Measurements from ENCODE around the gene SREBF1.

SREBF1 gene

GRCh38 chr17:17846003-17846402 lies 9.2 kb upstream of the SREBF1 start:
- ChIA-PET CTCF (interaction anchor here (9.0 kb wide), 1 partner anchor 15 kb away, joined by 82 read pairs; no protein-coding TSS in a partner anchor), POLR2A (no interaction called here)
- TF ChIP-seq, protein P1, sequence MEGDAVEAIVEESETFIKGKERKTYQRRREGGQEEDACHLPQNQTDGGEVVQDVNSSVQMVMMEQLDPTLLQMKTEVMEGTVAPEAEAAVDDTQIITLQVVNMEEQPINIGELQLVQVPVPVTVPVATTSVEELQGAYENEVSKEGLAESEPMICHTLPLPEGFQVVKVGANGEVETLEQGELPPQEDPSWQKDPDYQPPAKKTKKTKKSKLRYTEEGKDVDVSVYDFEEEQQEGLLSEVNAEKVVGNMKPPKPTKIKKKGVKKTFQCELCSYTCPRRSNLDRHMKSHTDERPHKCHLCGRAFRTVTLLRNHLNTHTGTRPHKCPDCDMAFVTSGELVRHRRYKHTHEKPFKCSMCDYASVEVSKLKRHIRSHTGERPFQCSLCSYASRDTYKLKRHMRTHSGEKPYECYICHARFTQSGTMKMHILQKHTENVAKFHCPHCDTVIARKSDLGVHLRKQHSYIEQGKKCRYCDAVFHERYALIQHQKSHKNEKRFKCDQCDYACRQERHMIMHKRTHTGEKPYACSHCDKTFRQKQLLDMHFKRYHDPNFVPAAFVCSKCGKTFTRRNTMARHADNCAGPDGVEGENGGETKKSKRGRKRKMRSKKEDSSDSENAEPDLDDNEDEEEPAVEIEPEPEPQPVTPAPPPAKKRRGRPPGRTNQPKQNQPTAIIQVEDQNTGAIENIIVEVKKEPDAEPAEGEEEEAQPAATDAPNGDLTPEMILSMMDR (IDR thresholded peaks at IDR 0.05; ENCODE audit: insufficient read depth, low read length, missing control alignments) = no peak
- H3K4me3 ChIP-seq (ENCODE audit: low read depth, low read length) = no peak overlapping the region
- DNase-seq (ENCODE audit: low read depth, low spot score) = no peak

GRCh38 chr17:17845046-17845775 lies 8.4 kb upstream of the SREBF1 start:
- TF ChIP-seq, protein P1 (IDR thresholded peaks at IDR 0.05; ENCODE audit: insufficient read depth, low read length, missing control alignments) = no peak
- H3K4me3 ChIP-seq (ENCODE audit: low read depth, low read length) = no peak overlapping the region
- CTCF ChIA-PET = interaction anchor here (9.0 kb wide), 1 partner anchor 15 kb away, joined by 82 read pairs; no protein-coding TSS in a partner anchor
- POLR2A ChIA-PET = no interaction called here
- no peak for DNase-seq (ENCODE audit: low read depth, low spot score)

DNA sequence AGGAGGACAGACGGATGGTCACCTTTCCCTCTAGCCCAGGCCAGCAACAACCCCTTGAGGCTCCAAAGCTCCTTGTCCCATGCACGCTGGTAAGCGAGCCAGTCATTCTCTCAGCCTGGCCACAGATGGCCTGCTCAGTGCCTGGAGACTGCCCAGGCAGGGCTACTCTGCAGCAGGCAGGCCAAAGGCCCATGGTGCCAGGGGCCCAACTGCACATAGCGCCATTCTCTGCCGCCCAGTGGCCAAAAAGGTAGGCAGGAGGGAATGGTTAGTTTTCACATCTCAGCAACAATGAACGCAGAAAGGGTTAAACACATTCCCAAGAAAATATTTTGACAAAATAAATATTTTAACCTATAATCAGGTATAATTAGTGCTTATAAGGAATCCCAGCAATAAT lies 7.7 kb upstream of the SREBF1 start:
- H3K4me3 ChIP-seq (ENCODE audit: low read depth, low read length) = no peak overlapping the region
- CTCF ChIA-PET = interaction anchor here (1.7 kb wide), 1 partner anchor 16 kb away, joined by 5 read pairs; no protein-coding TSS in a partner anchor
- TF ChIP-seq, protein P1 (IDR thresholded peaks at IDR 0.05; ENCODE audit: insufficient read depth, low read length, missing control alignments) = no peak
- no peak for DNase-seq (ENCODE audit: low read depth, low spot score)
- POLR2A ChIA-PET = no interaction called here

- ChIA-PET CTCF (interaction anchor here (1.7 kb wide), 1 partner anchor 17 kb away, joined by 5 read pairs; no protein-coding TSS in a partner anchor), POLR2A (no interaction called here)
- DNase-seq (ENCODE audit: low read depth, low spot score) = no peak
- TF ChIP-seq, protein P1 (IDR thresholded peaks at IDR 0.05; ENCODE audit: insufficient read depth, low read length, missing control alignments) = no peak
- no peak overlapping the region for H3K4me3 ChIP-seq (ENCODE audit: low read depth, low read length)
Measured at GRCh38 chr17:17844079-17844478, 7.3 kb upstream of the SREBF1 start.

DNA sequence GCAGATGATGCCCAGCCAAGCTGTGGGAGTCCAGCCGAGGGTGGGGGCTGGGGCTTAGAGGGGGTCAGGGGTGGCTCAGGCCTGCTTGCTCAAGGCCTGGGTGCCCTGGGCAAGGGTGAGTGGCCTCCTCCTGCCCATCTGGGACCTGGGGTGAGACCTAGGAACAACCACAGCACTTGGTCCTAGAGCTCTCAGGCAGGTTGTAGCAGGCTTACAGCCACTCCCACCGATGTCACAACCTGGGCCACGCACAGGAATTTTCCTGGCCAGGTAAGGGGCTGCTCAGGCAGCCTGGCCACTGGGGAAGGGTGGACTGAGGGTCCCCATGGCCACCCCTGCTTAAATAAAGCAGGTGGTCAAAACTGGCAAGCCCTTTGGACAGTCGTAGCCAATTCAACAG lies 6.3 kb upstream of the SREBF1 start:
- POLR2A ChIA-PET = no interaction called here
- TF ChIP-seq, protein P1 (IDR thresholded peaks at IDR 0.05; ENCODE audit: insufficient read depth, low read length, missing control alignments) = no peak
- H3K4me3 ChIP-seq (ENCODE audit: low read depth, low read length) = no peak overlapping the region
- CTCF ChIA-PET = interaction anchor here (1.7 kb wide), 1 partner anchor 18 kb away, joined by 5 read pairs; no protein-coding TSS in a partner anchor
- no peak for DNase-seq (ENCODE audit: low read depth, low spot score)

DNA sequence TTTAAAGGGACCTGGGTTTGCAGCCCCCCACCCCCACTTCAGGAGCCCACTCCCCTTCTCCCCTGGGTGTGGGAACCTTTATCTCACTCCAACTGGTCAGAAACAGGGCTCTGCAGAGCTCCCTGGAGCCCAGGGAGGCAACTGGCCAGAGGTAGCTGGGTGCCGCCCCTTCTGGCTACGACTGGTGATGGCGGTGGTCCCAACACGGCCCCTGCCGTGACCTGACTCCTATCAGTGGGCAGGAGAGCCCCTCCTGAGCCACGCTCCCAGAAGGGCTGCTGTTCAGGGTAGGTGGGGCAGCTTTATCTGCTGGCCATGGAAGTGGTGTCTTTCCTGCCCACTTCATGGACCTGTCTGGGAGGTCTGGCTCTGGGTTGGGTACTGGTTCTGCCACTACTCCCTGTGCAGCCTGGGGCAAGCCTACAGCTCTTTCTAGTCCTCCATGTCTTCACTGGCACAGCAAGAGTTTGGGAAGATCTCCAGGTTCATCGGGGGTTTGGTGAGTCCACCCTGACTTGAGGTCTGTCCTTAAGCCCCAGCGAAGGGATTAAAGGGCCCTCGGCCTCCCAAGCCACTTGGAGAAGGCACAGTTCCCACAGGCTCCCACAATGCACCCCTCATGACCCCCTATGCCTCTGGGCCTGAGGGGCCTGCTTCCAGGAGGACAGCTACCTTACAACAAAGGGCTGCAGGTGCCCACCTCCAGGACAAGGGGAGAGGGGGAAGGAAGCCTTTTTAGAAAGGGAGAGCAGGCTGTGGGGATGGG lies 5.5 kb upstream of the SREBF1 start:
- TF ChIP-seq, protein P1 (IDR thresholded peaks at IDR 0.05; ENCODE audit: insufficient read depth, low read length, missing control alignments) = no peak
- ChIA-PET CTCF (interaction anchor here (1.0 to 1.8 kb wide), 4 partner anchors 9 to 191 kb away, joined by 3 to 6 read pairs (median 3); no protein-coding TSS in a partner anchor), POLR2A (no interaction called here)
- DNase-seq (ENCODE audit: low read depth, low spot score) = no peak
- H3K4me3 ChIP-seq (ENCODE audit: low read depth, low read length) = no peak overlapping the region

All from AG04449 (cell line).